Panc1 (cell line): ENCODE measurements around the gene SAMD4A. TPM values are rescaled to one million over a fixed set of nuclear protein-coding genes. Genes with fewer than 3 reads are reported as not detected.
A peak's percentile ranks its signal among the peaks of the same experiment; 100 is the strongest.

ENCODE experiments used
- ATAC-seq: fragments of 200-7000 bp; cut with Tn5 transposase; 2 replicates; pipeline ENCODE4 v1.9.1; 2020; ENCODE audit warnings: mild to moderate bottlenecking, moderate library complexity
- BruUV-seq: library from RNA; stranded (reverse); fragments of 400-500 nt; replicated peaks from 2 replicates; lab custom pipeline; 2021; lab: Mats Ljungman, UMichigan
- CTCF ChIA-PET: fragments of 300-600 bp; sonication (Branson Sonifier 250); formaldehyde crosslinking; loops from one replicate; lab custom pipeline; 2022; ENCODE audit warnings: antibody characterized with exemption; lab: Charles Lee
- POLR2A ChIA-PET: fragments of 300-600 bp; sonication (Branson Sonifier 250); formaldehyde crosslinking; loops from one replicate; lab custom pipeline; 2022; ENCODE audit warnings: antibody characterized with exemption; lab: Charles Lee
- DNase-seq: peaks from one replicate; pipeline ENCODE4 v3.0.0-alpha.2; 2010; ENCODE audit warnings: low read depth, low spot score
- H3K27ac ChIP-seq: 2 replicates; pipeline ENCODE4 v1.5.1; 2011; ENCODE audit warnings: mild to moderate bottlenecking, low read length, inconsistent platforms
- H3K27me3 ChIP-seq: fragments of 200-500 bp; sonication (Bioruptor generic); 2 replicates; pipeline ENCODE4 v1.6.0; 2014; ENCODE audit warnings: low read length, inconsistent platforms; ENCODE audit not compliant: control insufficient read depth, insufficient read depth
- H3K36me3 ChIP-seq: fragments of 200-500 bp; sonication (Bioruptor generic); 2 replicates; pipeline ENCODE4 v1.5.1; 2014; ENCODE audit warnings: inconsistent platforms, mild to moderate bottlenecking, low read length, moderate library complexity; ENCODE audit not compliant: control insufficient read depth, insufficient read depth
- H3K4me1 ChIP-seq: 2 replicates; pipeline ENCODE4 v1.5.1; 2011; ENCODE audit warnings: inconsistent platforms, mild to moderate bottlenecking, low read length, moderate library complexity; ENCODE audit not compliant: control insufficient read depth, insufficient read depth
- H3K4me3 ChIP-seq, 2 experiments: 2 replicates each; pipeline ENCODE4 v1.5.1; 2011 to 2012; ENCODE audit warnings: low read depth in 2 of 2, low read length in 2 of 2, mild to moderate bottlenecking in 2 of 2, inconsistent platforms in 1 of 2, moderate library complexity in 1 of 2
- H3K9me3 ChIP-seq: fragments of 200-500 bp; sonication (Bioruptor generic); 2 replicates; pipeline ENCODE4 v1.5.1; 2014; ENCODE audit warnings: low read depth, mild to moderate bottlenecking, inconsistent platforms, low read length, moderate library complexity; ENCODE audit not compliant: control insufficient read depth, insufficient read depth
- CTCF ChIP-seq: fragments of 450-650 bp; IDR thresholded peaks from 2 replicates; pipeline ENCODE4 v1.5.1; 2017; ENCODE audit warnings: mild to moderate bottlenecking
- POLR2AphosphoS5 ChIP-seq: IDR thresholded peaks from 2 replicates; pipeline ENCODE4 v1.6.1; 2012; ENCODE audit warnings: mild to moderate bottlenecking, low read depth, low read length, moderate library complexity
- REST ChIP-seq, 2 experiments: IDR thresholded peaks; 2 replicates each; pipeline ENCODE4 v1.6.1; 2011 to 2012; ENCODE audit warnings: low read depth in 2 of 2, control low read depth in 1 of 2, low read length in 1 of 2, mild to moderate bottlenecking in 1 of 2, moderate library complexity in 1 of 2; ENCODE audit not compliant: insufficient read depth in 1 of 2
- SIN3A ChIP-seq: IDR thresholded peaks from 2 replicates; pipeline ENCODE4 v1.6.1; 2012; ENCODE audit warnings: low read depth, mild to moderate bottlenecking, low read length, moderate library complexity, borderline replicate concordance; ENCODE audit not compliant: insufficient read depth
- TCF7L2 ChIP-seq: IDR thresholded peaks from 2 replicates; pipeline ENCODE4 v1.6.1; 2011; ENCODE audit warnings: mild to moderate bottlenecking, low read depth, low read length, inconsistent platforms
- in situ Hi-C: cut with HindIII; loops from 2 replicates; pipeline ENCODE4 v1.10.0; 2016; ENCODE audit warnings: low sequenced_read_pairs, low pct_unique_long_range_greater_than_20kb
- intact Hi-C: fragments of 100-400 bp; cut with micrococcal nuclease; formaldehyde crosslinking; loops from one replicate; pipeline ENCODE4 v1.10.0; 2022; ENCODE audit not compliant: unreplicated experiment
- total RNA-seq: library from RNA; stranded (reverse); gene quantifications from one replicate; pipeline ENCODE4 v1.2.1, GENCODE V29; 2021; ENCODE audit not compliant: unreplicated experiment

Gene SAMD4A
- total RNA-seq, 1 experiment from 2014 or later: 15.2 TPM

- no peaks in the 10 kb centered on the region for H3K27me3 ChIP-seq
- H3K9me3 ChIP-seq: no peaks in the 10 kb centered on the region
- ChIA-PET CTCF (interaction anchor here (0.6 kb wide), 1 partner anchor 8 kb away, joined by 3 read pairs; no protein-coding TSS in a partner anchor), POLR2A (no interaction called here)
- no TSS peak for BruUV-seq
- H3K36me3 ChIP-seq: no peaks in the 10 kb centered on the region
- TF ChIP-seq SIN3A: no peak
- peak; percentile 52 for TF ChIP-seq CTCF
- DNase-seq (no peak), ATAC-seq (no peak)
- H3K4me1 ChIP-seq: no peaks in the 10 kb centered on the region; the same call in 1 of the 2 replicates
- no peak overlapping the region for H3K27ac ChIP-seq
- intact Hi-C loops (no loop called here), in situ Hi-C loops (no loop called here)
- no peak overlapping the region for H3K4me3 ChIP-seq
These were observed 247.1 kb downstream of the SAMD4A start for GRCh38 chr14:54814076-54814475.

GRCh38 chr14:54815016-54815415 lies 248.1 kb downstream of the SAMD4A start:
- ATAC-seq (no peak), DNase-seq (no peak)
- CTCF ChIA-PET: no interaction called here
- POLR2A ChIA-PET: no interaction called here
- TF ChIP-seq CTCF (no peak), REST (IDR thresholded peaks at IDR 0.05; ENCODE audit: insufficient read depth in 1 of 2, low read depth in 2 of 2, low read length in 1 of 2) (no peak)
- H3K4me3 ChIP-seq: no peak overlapping the region
- in situ Hi-C loops: no loop called here
- no peaks in the 10 kb centered on the region for H3K9me3 ChIP-seq
- no peak overlapping the region for H3K27ac ChIP-seq
- H3K36me3 ChIP-seq: no peaks in the 10 kb centered on the region
- H3K4me1 ChIP-seq: no peaks in the 10 kb centered on the region; the same call in 1 of the 2 replicates
- no peaks in the 10 kb centered on the region for H3K27me3 ChIP-seq
- BruUV-seq: no TSS peak
- intact Hi-C loops: no loop called here

GRCh38 chr14:54815515-54815914 lies 248.6 kb downstream of the SAMD4A start:
- H3K4me1 ChIP-seq: no peaks in the 10 kb centered on the region; the same call in 1 of the 2 replicates
- no peak overlapping the region for H3K27ac ChIP-seq
- H3K4me3 ChIP-seq: no peak overlapping the region
- TF ChIP-seq SIN3A (no peak), TCF7L2 (no peak), POLR2AphosphoS5 (no peak), REST (IDR thresholded peaks at IDR 0.05; ENCODE audit: insufficient read depth in 1 of 2, low read depth in 2 of 2, low read length in 1 of 2) (no peak), CTCF (no peak)
- no peak for DNase-seq
- H3K36me3 ChIP-seq: no peaks in the 10 kb centered on the region
- ChIA-PET CTCF (no interaction called here), POLR2A (no interaction called here)
- in situ Hi-C loops (no loop called here), intact Hi-C loops (no loop called here)
- no TSS peak for BruUV-seq
- no peak for ATAC-seq
- H3K9me3 ChIP-seq: no peaks in the 10 kb centered on the region
- no peaks in the 10 kb centered on the region for H3K27me3 ChIP-seq
